Mucosa of stomach (tissue), 1 donor: Measurements from ENCODE around the gene EOLA1.
"Not testable (repeated sequence)": the region's sequence is repeated elsewhere in the genome, so short reads cannot be mapped to it uniquely, and the experiment has no call there.

Experiments used
- H3K27me3 ChIP-seq: one replicate; pipeline ENCODE4 v1.7.0; 2013; ENCODE audit warnings: mild to moderate bottlenecking, low read length; ENCODE audit not compliant: control insufficient read depth, insufficient read depth
- H3K36me3 ChIP-seq: one replicate; pipeline ENCODE4 v1.7.0; 2013; ENCODE audit warnings: low read length; ENCODE audit not compliant: control insufficient read depth, insufficient read depth
- H3K4me1 ChIP-seq: one replicate; pipeline ENCODE4 v1.7.0; 2013; ENCODE audit warnings: mild to moderate bottlenecking, low read length; ENCODE audit not compliant: control insufficient read depth, insufficient read depth
- H3K4me3 ChIP-seq: one replicate; pipeline ENCODE4 v1.7.0; 2013; ENCODE audit warnings: low read length
- H3K9ac ChIP-seq: one replicate; pipeline ENCODE4 v1.7.0; 2013; ENCODE audit warnings: mild to moderate bottlenecking, low read length, moderate library complexity
- H3K9me3 ChIP-seq: one replicate; pipeline ENCODE4 v1.7.0; 2013; ENCODE audit warnings: mild to moderate bottlenecking, low read length, moderate library complexity; ENCODE audit not compliant: control insufficient read depth
- donor health status: Pancreatic carcinoma.

EOLA1 gene

DNA sequence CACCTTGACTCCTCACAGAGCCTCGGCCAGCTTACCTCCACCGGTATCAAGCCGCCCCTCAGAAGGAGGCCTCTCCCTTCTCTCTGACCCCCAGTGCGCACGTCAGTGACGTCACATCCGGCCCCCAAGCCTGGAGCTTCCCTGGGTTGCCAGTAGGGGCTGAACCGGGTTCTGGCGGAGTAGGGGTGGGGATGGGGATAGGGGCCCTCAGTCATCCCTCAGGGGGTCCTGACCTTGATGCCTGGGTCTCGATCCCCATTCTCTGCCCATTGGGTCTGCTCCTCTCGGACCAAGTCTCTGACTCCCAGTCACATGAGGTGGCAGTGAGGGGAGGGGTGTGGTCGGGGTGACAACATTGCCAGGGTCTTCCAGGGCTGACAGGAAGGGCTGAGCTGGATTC is 46.5 kb downstream of the EOLA1 start, which contains the start of gene MAGEA9B:
MAGEA9B (minus strand) TSS at position 101 of the 400 bp plus-strand sequence. CDS start 4,280 bp downstream, outside the sequence.
- not testable (repeated sequence) for H3K4me1 ChIP-seq, H3K27me3 ChIP-seq

GRCh38 chrX:149590993-149591392 is 50.2 kb downstream of the EOLA1 start:
- not testable (repeated sequence) for H3K27me3 ChIP-seq, H3K4me3 ChIP-seq, H3K9ac ChIP-seq, H3K36me3 ChIP-seq, H3K9me3 ChIP-seq, H3K4me1 ChIP-seq

More for the DNA sequence above, 46.5 kb downstream of the EOLA1 start, which contains the start of gene MAGEA9B:
- not testable (repeated sequence) for H3K9ac ChIP-seq, H3K36me3 ChIP-seq, H3K9me3 ChIP-seq, H3K4me3 ChIP-seq

DNA sequence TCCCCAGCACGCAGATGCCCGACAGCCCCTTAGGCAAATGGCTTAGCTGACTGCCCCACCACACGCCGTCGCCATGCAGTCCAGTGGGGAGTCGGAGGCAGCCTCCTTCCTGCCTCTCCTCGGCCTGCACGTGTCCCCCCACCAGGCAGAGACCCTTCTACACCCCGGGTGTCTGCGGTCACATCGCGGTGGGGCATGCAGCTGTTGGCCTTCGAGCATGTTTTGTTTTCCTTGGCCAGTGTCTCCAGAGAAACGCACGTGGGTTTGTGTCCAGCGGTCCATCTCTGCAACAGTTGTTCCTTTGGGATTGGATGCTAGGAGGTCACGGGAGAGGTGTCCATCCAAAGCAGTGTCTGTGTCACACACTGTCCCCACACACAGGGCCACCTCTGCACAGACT is 54.4 kb downstream of the EOLA1 start, which contains the start of gene HSFX2:
HSFX2 (minus strand) TSS at position 101 of the 400 bp plus-strand sequence. CDS start 614 bp downstream, outside the sequence.
- H3K27me3 ChIP-seq, H3K9me3 ChIP-seq, H3K36me3 ChIP-seq, H3K4me3 ChIP-seq, H3K4me1 ChIP-seq, H3K9ac ChIP-seq: not testable (repeated sequence)

DNA sequence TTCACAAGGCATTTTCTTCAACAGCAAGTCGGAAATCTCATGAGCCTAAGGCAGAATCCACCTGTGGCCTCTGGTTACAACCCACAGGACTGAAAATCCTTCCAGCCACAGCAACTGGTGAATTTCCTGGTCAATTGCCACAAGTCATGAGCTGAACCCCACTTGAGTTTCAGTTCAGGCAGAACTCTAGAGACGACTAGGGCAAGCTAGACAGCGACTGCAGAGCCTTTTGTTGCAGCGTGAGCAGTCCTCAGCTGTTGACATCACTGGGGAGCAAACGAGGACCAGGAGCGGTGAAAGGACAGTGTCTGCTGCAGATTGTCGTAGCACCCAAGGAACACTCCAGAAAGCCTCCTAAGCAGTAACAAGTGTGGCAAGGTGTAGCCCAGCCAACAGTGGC is 55.1 kb downstream of the EOLA1 start:
- H3K36me3 ChIP-seq, H3K4me1 ChIP-seq, H3K9me3 ChIP-seq, H3K4me3 ChIP-seq, H3K9ac ChIP-seq, H3K27me3 ChIP-seq: not testable (repeated sequence)
